ENCODE measurements around the gene KATNB1.

KATNB1 gene

GRCh38 chr16:57797216-57797525 lies 61.6 kb downstream of the KATNB1 start:
- CTCF ChIA-PET: no interaction called here
- DNase-seq (ENCODE audit: extremely low spot score): no peak
- no peak for TF ChIP-seq CTBP1 (IDR thresholded peaks at IDR 0.05; ENCODE audit: borderline replicate concordance)
- TF ChIP-seq NFRKB (IDR thresholded peaks at IDR 0.05): no peak
- TF ChIP-seq FOXK2 (IDR thresholded peaks at IDR 0.05): no peak
- TF ChIP-seq SUZ12 (IDR thresholded peaks at IDR 0.05): no peak
- no peak for TF ChIP-seq SP1 (IDR thresholded peaks at IDR 0.05)
- no peak for TF ChIP-seq ARNT (IDR thresholded peaks at IDR 0.05)
- no peak for TF ChIP-seq TARDBP (IDR thresholded peaks at IDR 0.05)
- no peak for TF ChIP-seq FOXA1 (IDR thresholded peaks at IDR 0.05)
- TF ChIP-seq BHLHE40 (IDR thresholded peaks at IDR 0.05; ENCODE audit: borderline replicate concordance): no peak
- POLR2A ChIA-PET: no interaction called here

GRCh38 chr16:57797526-57798266 lies 62.1 kb downstream of the KATNB1 start:
- ChIA-PET POLR2A (no interaction called here), CTCF (no interaction called here)
- DNase-seq (ENCODE audit: extremely low spot score): no peak
- no peak for TF ChIP-seq LEF1 (IDR thresholded peaks at IDR 0.05; ENCODE audit: borderline replicate concordance)
- no peak for TF ChIP-seq NFRKB (IDR thresholded peaks at IDR 0.05)
- no peak for TF ChIP-seq HDGF (IDR thresholded peaks at IDR 0.05; ENCODE audit: borderline replicate concordance)
- TF ChIP-seq ARNT (IDR thresholded peaks at IDR 0.05): no peak
- TF ChIP-seq ELF4 (IDR thresholded peaks at IDR 0.05): no peak
- no peak for TF ChIP-seq L3MBTL2 (conservative IDR thresholded peaks at IDR 0.05)
- no peak for TF ChIP-seq CTBP1 (IDR thresholded peaks at IDR 0.05; ENCODE audit: borderline replicate concordance)
- TF ChIP-seq BHLHE40 (IDR thresholded peaks at IDR 0.05; ENCODE audit: borderline replicate concordance): no peak
- no peak for TF ChIP-seq ZNF384 (IDR thresholded peaks at IDR 0.05)
- TF ChIP-seq, protein P1, sequence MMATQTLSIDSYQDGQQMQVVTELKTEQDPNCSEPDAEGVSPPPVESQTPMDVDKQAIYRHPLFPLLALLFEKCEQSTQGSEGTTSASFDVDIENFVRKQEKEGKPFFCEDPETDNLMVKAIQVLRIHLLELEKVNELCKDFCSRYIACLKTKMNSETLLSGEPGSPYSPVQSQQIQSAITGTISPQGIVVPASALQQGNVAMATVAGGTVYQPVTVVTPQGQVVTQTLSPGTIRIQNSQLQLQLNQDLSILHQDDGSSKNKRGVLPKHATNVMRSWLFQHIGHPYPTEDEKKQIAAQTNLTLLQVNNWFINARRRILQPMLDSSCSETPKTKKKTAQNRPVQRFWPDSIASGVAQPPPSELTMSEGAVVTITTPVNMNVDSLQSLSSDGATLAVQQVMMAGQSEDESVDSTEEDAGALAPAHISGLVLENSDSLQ (IDR thresholded peaks at IDR 0.05): no peak
- TF ChIP-seq SP1 (IDR thresholded peaks at IDR 0.05): no peak
- no peak for TF ChIP-seq SUZ12 (IDR thresholded peaks at IDR 0.05)
- TF ChIP-seq TARDBP (IDR thresholded peaks at IDR 0.05): no peak
- TF ChIP-seq FOXM1 (IDR thresholded peaks at IDR 0.05; ENCODE audit: borderline replicate concordance): no peak
- TF ChIP-seq FOXK2 (IDR thresholded peaks at IDR 0.05): no peak
- no peak for TF ChIP-seq FOXA1 (IDR thresholded peaks at IDR 0.05)

GRCh38 chr16:57798267-57798810 lies 62.8 kb downstream of the KATNB1 start:
- no peak for DNase-seq (ENCODE audit: extremely low spot score)
- ChIA-PET POLR2A (no interaction called here), CTCF (no interaction called here)
- TF ChIP-seq HDGF (IDR thresholded peaks at IDR 0.05; ENCODE audit: borderline replicate concordance) (no peak), ELF4 (IDR thresholded peaks at IDR 0.05) (no peak), ZNF384 (IDR thresholded peaks at IDR 0.05) (no peak), L3MBTL2 (conservative IDR thresholded peaks at IDR 0.05) (no peak), CTBP1 (IDR thresholded peaks at IDR 0.05; ENCODE audit: borderline replicate concordance) (no peak), NFRKB (IDR thresholded peaks at IDR 0.05) (no peak), FOXM1 (IDR thresholded peaks at IDR 0.05; ENCODE audit: borderline replicate concordance) (no peak), LEF1 (IDR thresholded peaks at IDR 0.05; ENCODE audit: borderline replicate concordance) (no peak), FOXK2 (IDR thresholded peaks at IDR 0.05) (no peak), ARNT (IDR thresholded peaks at IDR 0.05) (no peak), FOXA1 (IDR thresholded peaks at IDR 0.05) (no peak), SP1 (IDR thresholded peaks at IDR 0.05) (no peak), SUZ12 (IDR thresholded peaks at IDR 0.05) (no peak), BHLHE40 (IDR thresholded peaks at IDR 0.05; ENCODE audit: borderline replicate concordance) (no peak), TARDBP (IDR thresholded peaks at IDR 0.05) (no peak)
- TF ChIP-seq, protein P1 (IDR thresholded peaks at IDR 0.05): no peak

DNA sequence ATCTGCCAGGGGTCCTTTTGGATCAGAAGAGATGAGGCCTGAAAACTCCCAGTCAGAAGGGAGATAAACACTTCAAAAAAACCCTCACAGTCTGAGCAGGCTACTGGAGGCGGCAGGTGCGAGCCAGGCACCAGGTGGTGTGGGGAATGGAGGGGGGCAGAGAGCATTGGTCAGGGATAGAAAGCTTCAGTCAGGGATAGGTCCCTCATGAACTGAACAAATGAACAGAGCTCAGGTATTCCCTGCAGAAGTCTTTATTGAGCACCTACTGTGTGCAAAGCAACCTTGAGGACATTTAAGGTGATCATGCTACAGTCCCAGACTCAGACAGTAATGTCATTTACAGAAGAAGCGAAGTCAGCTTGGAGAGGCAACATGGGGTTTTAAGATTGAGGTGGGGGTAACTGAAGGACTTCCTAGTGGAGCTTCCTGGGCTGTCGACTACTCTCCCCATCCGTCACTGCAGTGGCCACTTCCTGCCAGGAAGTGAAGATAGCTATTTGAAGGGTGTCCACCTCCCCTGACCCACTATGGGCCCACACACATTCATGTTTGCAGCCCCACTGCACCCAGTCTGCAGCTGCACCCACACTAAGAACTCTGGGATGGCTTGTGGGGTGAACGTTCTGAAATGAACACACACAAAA lies 63.5 kb downstream of the KATNB1 start:
- TF ChIP-seq CTBP1 (IDR thresholded peaks at IDR 0.05; ENCODE audit: borderline replicate concordance): no peak
- ChIA-PET POLR2A (no interaction called here), CTCF (no interaction called here)
- DNase-seq (ENCODE audit: extremely low spot score): no peak

DNA sequence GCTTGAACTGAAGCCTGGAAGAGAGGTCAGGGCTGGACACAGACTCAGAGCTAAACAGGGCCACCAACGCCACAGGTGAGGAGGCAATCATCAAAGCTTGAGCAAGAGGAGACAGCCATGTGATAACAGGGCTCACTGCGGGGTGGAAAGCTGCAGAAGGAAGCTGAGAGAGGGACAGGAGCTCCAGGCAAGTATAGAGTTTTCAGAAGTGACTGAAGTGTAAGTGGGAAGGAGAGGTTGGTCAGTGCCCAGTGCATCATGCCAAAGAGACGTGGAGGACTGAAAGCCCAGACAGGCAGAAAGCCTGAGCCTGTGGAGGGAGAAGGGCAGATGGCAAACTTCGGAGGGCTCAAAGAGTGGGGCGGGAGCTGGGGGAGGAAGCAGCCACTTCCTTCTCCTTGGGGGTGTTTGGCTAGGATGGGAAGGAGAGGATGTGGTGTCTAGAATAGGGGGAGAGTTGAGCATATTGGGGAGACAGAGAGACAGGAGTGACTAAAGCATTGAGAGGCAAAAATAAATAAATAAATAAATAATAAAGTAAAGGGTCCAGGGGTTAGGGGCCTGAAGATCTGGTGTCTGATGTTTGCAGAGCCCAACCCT lies 64.1 kb downstream of the KATNB1 start:
- POLR2A ChIA-PET: no interaction called here
- CTCF ChIA-PET: no interaction called here
- DNase-seq (ENCODE audit: extremely low spot score): no peak
- TF ChIP-seq LEF1 (IDR thresholded peaks at IDR 0.05; ENCODE audit: borderline replicate concordance): no peak
- TF ChIP-seq HDGF (IDR thresholded peaks at IDR 0.05; ENCODE audit: borderline replicate concordance): no peak
- no peak for TF ChIP-seq ZNF384 (IDR thresholded peaks at IDR 0.05)
- TF ChIP-seq NFRKB (IDR thresholded peaks at IDR 0.05): no peak
- no peak for TF ChIP-seq FOXA1 (IDR thresholded peaks at IDR 0.05)
- no peak for TF ChIP-seq SP1 (IDR thresholded peaks at IDR 0.05)
- no peak for TF ChIP-seq ARNT (IDR thresholded peaks at IDR 0.05)
- TF ChIP-seq L3MBTL2 (conservative IDR thresholded peaks at IDR 0.05): no peak
- no peak for TF ChIP-seq FOXK2 (IDR thresholded peaks at IDR 0.05)
- TF ChIP-seq BHLHE40 (IDR thresholded peaks at IDR 0.05; ENCODE audit: borderline replicate concordance): no peak
- no peak for TF ChIP-seq FOXM1 (IDR thresholded peaks at IDR 0.05; ENCODE audit: borderline replicate concordance)
- TF ChIP-seq CTBP1 (IDR thresholded peaks at IDR 0.05; ENCODE audit: borderline replicate concordance): no peak
- no peak for TF ChIP-seq ELF4 (IDR thresholded peaks at IDR 0.05)
- TF ChIP-seq TARDBP (IDR thresholded peaks at IDR 0.05): no peak
- TF ChIP-seq SUZ12 (IDR thresholded peaks at IDR 0.05): no peak
- TF ChIP-seq, protein P1 (IDR thresholded peaks at IDR 0.05): no peak

Measured in HEK293T (cell line).